ENCODE measurements around the gene IVD. TPM values are rescaled to one million over a fixed set of nuclear protein-coding genes. Genes with fewer than 3 reads are reported as not detected.
A peak's percentile ranks its signal among the peaks of the same experiment; 100 is the strongest.

IVD gene
- total RNA-seq, 1 experiment from 2014 or later = 93.1 TPM

- peaks cover 15% of the 10 kb centered on the region for H3K27me3 Mint-ChIP-seq (ENCODE audit: low read depth)
- no peak overlapping the region for H3K56ac ChIP-seq (ENCODE audit: insufficient read length, low read depth, low read length)
- no peak overlapping the region for H2AK5ac ChIP-seq (ENCODE audit: insufficient read length, low read length)
- H3K14ac ChIP-seq (ENCODE audit: insufficient read depth, low read length) = no peak overlapping the region
- peaks cover 4% of the 10 kb centered on the region; the same call in 1 of the 2 replicates for H3K4me1 ChIP-seq (ENCODE audit: insufficient read depth, low read length)
- no peak overlapping the region for H3K18ac ChIP-seq (ENCODE audit: insufficient read length, low read depth, low read length)
- no peak for DNase-seq
- no peak overlapping the region for H3K9ac ChIP-seq (ENCODE audit: extremely low read depth, insufficient read length, low read length)
- H4K8ac ChIP-seq (replicated peaks; ENCODE audit: insufficient read length, low read depth, low read length) = no peak overlapping the region
- H2BK20ac ChIP-seq (ENCODE audit: low read depth, low read length, poor library complexity, severe bottlenecking) = no peak overlapping the region
- H3K4me3 Mint-ChIP-seq = peak overlapping the region in 1 of 2 experiments; percentile 13; a peak in 2 of 5 replicates
- no peak overlapping the region for H2BK15ac ChIP-seq (ENCODE audit: low read depth, low read length)
- no peak overlapping the region for H3K27ac Mint-ChIP-seq
- H4K5ac ChIP-seq (ENCODE audit: insufficient read length, low read depth, low read length) = no peak overlapping the region
- no peak overlapping the region for H3K4ac ChIP-seq (ENCODE audit: low read depth, low read length)
- H3K79me1 ChIP-seq (ENCODE audit: insufficient read depth, low read depth, low read length, poor library complexity, severe bottlenecking) = no peaks in the 10 kb centered on the region
- H2AFZ ChIP-seq (ENCODE audit: low read length) = no peak overlapping the region
- no peaks in the 10 kb centered on the region for H3K27me3 ChIP-seq (ENCODE audit: insufficient read depth, low read length)
- H3K23me2 ChIP-seq (ENCODE audit: insufficient read length, low read depth, low read length, poor library complexity, severe bottlenecking) = no peaks in the 10 kb centered on the region
- no peak overlapping the region for H3K23ac ChIP-seq (ENCODE audit: insufficient read length, low read depth, low read length)
- no CpG with 5 or more reads among the region's 6 CpGs for WGBS (ENCODE audit: extremely low coverage, insufficient read length, low lambda C conversion rate)
- TF ChIP-seq CTCF (conservative IDR thresholded peaks at IDR 0.05) = no peak
- H3K79me2 ChIP-seq (ENCODE audit: insufficient read depth, low read length) = no peaks in the 10 kb centered on the region
- H3K9me3 Mint-ChIP-seq = no peaks in the 10 kb centered on the region
- no peak overlapping the region for H2BK12ac ChIP-seq (ENCODE audit: insufficient read length, low read depth, low read length)
- no peak overlapping the region for H2BK120ac ChIP-seq (ENCODE audit: low read depth, low read length, poor library complexity, severe bottlenecking)
- peaks cover 19 to 22% of the 10 kb centered on the region in 2 experiments for H3K4me1 Mint-ChIP-seq
- no peaks in the 10 kb centered on the region for H3K36me3 Mint-ChIP-seq (ENCODE audit: insufficient read depth in 1 of 3, low read depth in 3 of 3)
- H3K27ac ChIP-seq (ENCODE audit: insufficient read length, low read depth, low read length) = no peak overlapping the region
- H3K9me3 ChIP-seq (ENCODE audit: control insufficient read depth, low read depth, low read length) = no peaks in the 10 kb centered on the region
- no peak overlapping the region for H3T11ph ChIP-seq (ENCODE audit: low read length)
- no peak overlapping the region for H2BK5ac ChIP-seq (ENCODE audit: insufficient read length, low read length)
- H4K20me1 ChIP-seq (ENCODE audit: control insufficient read depth, insufficient read depth, insufficient read length) = no peaks in the 10 kb centered on the region
- no peak overlapping the region for H4K91ac ChIP-seq (ENCODE audit: insufficient read length, low read depth, low read length)
- no peak overlapping the region for H3K4me2 ChIP-seq (ENCODE audit: insufficient read depth, insufficient read length, low read length)
Measured at GRCh38 chr15:40424483-40425115, 19.0 kb downstream of the IVD start.
